Measurements from ENCODE around the gene IRGC.

GRCh38 chr19:43711751-43712355 lies 4.0 kb upstream of the IRGC start:
- TF ChIP-seq CTCF (IDR thresholded peaks at IDR 0.05) (no peak), POLR2A (IDR thresholded peaks at IDR 0.05) (no peak)

Measured in esophagus squamous epithelium (tissue), 4 donors.